ENCODE results near the gene ANOS1.

GRCh38 chrX:8704184-8704583, 27.8 kb downstream of the ANOS1 start:
- TF ChIP-seq, protein P1, sequence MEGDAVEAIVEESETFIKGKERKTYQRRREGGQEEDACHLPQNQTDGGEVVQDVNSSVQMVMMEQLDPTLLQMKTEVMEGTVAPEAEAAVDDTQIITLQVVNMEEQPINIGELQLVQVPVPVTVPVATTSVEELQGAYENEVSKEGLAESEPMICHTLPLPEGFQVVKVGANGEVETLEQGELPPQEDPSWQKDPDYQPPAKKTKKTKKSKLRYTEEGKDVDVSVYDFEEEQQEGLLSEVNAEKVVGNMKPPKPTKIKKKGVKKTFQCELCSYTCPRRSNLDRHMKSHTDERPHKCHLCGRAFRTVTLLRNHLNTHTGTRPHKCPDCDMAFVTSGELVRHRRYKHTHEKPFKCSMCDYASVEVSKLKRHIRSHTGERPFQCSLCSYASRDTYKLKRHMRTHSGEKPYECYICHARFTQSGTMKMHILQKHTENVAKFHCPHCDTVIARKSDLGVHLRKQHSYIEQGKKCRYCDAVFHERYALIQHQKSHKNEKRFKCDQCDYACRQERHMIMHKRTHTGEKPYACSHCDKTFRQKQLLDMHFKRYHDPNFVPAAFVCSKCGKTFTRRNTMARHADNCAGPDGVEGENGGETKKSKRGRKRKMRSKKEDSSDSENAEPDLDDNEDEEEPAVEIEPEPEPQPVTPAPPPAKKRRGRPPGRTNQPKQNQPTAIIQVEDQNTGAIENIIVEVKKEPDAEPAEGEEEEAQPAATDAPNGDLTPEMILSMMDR (IDR thresholded peaks at IDR 0.05; ENCODE audit: low read depth, low read length) = no peak
- TF ChIP-seq, protein P2, sequence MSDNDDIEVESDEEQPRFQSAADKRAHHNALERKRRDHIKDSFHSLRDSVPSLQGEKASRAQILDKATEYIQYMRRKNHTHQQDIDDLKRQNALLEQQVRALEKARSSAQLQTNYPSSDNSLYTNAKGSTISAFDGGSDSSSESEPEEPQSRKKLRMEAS (IDR thresholded peaks at IDR 0.05; ENCODE audit: low read depth, low read length) = no peak

Data from NB4 (cell line).